ENCODE results near the gene NRF1.

NRF1 gene

DNA sequence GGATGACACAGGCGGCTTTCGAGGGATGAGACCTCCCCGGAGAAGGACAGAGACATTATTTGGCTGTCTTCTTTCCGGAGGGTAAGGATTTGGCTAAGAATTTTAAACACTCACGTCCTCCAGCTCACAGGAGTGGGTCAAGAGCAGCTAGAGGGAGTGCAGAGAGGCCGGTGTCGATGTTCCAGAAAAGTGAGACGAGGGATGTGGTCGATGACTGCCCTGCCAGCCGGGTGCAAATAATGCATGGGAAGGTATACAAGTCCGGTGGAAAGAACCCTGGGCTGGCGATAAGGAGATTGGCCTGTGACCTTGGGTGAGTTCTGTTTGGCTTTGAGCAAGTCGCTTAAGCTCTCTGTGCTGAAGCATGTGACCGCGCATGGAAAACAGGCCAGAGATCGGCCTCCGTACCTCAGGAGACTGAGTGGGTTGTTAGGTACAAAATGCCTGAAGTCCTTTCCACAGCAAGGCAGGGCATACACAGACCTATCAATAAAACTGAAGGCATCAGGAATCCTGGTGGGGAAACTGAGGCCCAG is 192.1 kb downstream of the NRF1 start:
- TF ChIP-seq, protein P1, sequence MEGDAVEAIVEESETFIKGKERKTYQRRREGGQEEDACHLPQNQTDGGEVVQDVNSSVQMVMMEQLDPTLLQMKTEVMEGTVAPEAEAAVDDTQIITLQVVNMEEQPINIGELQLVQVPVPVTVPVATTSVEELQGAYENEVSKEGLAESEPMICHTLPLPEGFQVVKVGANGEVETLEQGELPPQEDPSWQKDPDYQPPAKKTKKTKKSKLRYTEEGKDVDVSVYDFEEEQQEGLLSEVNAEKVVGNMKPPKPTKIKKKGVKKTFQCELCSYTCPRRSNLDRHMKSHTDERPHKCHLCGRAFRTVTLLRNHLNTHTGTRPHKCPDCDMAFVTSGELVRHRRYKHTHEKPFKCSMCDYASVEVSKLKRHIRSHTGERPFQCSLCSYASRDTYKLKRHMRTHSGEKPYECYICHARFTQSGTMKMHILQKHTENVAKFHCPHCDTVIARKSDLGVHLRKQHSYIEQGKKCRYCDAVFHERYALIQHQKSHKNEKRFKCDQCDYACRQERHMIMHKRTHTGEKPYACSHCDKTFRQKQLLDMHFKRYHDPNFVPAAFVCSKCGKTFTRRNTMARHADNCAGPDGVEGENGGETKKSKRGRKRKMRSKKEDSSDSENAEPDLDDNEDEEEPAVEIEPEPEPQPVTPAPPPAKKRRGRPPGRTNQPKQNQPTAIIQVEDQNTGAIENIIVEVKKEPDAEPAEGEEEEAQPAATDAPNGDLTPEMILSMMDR (IDR thresholded peaks at IDR 0.05; ENCODE audit: insufficient read depth, low read length, poor library complexity, severe bottlenecking) = no peak
- Histone ChIP-seq H3K36me3 (ENCODE audit: control insufficient read depth, insufficient read depth, low read length) (no peaks in the 10 kb centered on the region), H3K4me3 (replicated peaks; ENCODE audit: low read depth, low read length) (no peak overlapping the region), H3K27me3 (replicated peaks; ENCODE audit: control insufficient read depth, insufficient read depth, low read length) (no peaks in the 10 kb centered on the region; the same call in 1 of the 2 replicates)
- no peak for DNase-seq (ENCODE audit: extremely low read depth, insufficient read length)

DNA sequence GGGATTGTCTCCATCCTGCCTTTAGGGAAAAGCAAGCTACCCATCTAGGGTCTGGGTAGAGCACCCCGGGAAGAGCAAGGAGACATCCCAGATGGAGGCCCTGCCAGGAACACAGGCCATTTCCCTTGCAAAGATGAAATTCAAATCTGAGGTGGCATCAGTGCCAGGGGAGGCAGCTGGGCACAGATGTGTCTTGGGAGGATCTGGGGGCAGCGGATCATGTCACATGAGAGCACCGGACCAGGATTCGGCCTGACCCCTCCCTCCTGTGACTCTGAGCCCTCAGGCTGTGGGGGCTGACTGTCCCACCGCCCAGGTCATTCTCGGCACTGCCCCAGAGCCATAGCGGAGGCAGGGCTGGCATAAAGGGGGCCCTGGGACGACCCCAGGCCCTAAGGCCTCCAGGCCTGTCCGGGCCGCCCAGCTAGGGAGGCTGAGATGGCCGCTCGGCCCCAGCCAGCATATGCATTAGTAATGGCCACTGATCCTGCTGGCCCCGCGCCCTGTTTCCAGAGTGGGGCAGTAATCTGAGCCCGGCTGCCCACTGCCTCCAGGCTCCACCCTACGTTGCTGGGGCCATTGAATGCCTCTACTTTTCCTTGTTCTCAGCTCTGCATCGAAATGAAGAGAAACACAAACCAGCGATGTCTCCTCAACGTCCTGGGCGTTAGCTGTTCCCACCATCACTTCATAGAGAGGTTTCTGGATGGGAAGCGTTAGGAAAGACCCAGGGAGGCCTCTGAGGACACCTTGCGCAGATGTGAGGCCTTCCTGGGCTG is 192.8 kb downstream of the NRF1 start:
- no peaks in the 10 kb centered on the region; the same call in 1 of the 2 replicates for H3K27me3 ChIP-seq (replicated peaks; ENCODE audit: control insufficient read depth, insufficient read depth, low read length)
- TF ChIP-seq, protein P1 (IDR thresholded peaks at IDR 0.05; ENCODE audit: insufficient read depth, low read length, poor library complexity, severe bottlenecking) = no peak
- DNase-seq (ENCODE audit: extremely low read depth, insufficient read length) = no peak
- no peak overlapping the region for H3K4me3 ChIP-seq (replicated peaks; ENCODE audit: low read depth, low read length)
- no peaks in the 10 kb centered on the region for H3K36me3 ChIP-seq (ENCODE audit: control insufficient read depth, insufficient read depth, low read length)

DNA sequence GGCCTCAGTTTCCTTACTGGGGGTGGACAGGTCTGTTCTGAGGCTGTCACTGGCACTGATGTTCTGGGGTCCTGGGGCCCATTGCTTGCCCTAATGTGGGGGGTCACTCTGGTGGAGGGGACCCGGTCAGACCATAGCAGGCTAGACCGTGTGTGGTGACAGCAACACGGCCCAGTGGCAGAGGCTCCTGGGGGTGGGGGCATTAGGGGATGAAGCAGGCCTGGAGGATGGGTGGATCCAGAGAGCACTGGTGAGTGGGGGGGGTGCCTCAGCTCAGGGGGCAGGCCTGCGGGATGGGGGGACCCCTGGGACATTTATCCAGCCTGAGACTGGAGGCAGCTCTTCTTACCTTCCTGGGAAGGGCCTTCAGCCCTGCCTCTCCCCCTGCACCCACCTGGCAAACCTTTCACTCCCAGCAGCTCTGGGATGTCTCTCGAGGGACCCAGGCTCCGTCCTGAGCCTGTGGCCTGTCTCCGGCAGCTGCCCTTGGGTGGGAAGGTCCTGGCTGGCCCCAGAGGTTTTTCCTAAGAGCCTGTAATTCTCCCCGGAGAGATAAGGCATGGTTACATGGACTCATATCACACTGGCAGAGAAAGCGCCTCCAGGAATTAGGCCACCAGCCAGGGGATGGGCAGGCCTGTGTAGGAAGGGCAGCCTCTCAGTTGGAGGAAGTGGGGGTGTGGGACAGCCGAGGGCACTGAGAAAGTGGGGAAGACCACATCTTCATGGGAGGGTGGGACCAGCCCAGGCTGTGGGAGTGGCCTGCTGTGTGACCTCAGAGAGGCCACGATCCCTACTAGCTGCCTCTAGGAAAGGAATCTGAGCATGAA is 193.6 kb downstream of the NRF1 start:
- TF ChIP-seq, protein P1 (IDR thresholded peaks at IDR 0.05; ENCODE audit: insufficient read depth, low read length, poor library complexity, severe bottlenecking) = no peak
- no peaks in the 10 kb centered on the region for H3K27me3 ChIP-seq (replicated peaks; ENCODE audit: control insufficient read depth, insufficient read depth, low read length)
- no peak overlapping the region for H3K4me3 ChIP-seq (replicated peaks; ENCODE audit: low read depth, low read length)
- DNase-seq (ENCODE audit: extremely low read depth, insufficient read length) = no peak
- H3K36me3 ChIP-seq (ENCODE audit: control insufficient read depth, insufficient read depth, low read length) = no peaks in the 10 kb centered on the region
